HS-27A (cell line): ENCODE data around the gene COPZ2.
A peak's percentile ranks its signal among the peaks of the same experiment; 100 is the strongest.
"Not testable (repeated sequence)": the region's sequence is repeated elsewhere in the genome, so short reads cannot be mapped to it uniquely, and the experiment has no call there.

Experiments used
- DNase-seq: peaks from one replicate; pipeline ENCODE4 v3.0.0-alpha.2; 2012; ENCODE audit warnings: low read depth, missing footprints

The COPZ2 gene, protein sequence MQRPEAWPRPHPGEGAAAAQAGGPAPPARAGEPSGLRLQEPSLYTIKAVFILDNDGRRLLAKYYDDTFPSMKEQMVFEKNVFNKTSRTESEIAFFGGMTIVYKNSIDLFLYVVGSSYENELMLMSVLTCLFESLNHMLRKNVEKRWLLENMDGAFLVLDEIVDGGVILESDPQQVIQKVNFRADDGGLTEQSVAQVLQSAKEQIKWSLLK

DNA sequence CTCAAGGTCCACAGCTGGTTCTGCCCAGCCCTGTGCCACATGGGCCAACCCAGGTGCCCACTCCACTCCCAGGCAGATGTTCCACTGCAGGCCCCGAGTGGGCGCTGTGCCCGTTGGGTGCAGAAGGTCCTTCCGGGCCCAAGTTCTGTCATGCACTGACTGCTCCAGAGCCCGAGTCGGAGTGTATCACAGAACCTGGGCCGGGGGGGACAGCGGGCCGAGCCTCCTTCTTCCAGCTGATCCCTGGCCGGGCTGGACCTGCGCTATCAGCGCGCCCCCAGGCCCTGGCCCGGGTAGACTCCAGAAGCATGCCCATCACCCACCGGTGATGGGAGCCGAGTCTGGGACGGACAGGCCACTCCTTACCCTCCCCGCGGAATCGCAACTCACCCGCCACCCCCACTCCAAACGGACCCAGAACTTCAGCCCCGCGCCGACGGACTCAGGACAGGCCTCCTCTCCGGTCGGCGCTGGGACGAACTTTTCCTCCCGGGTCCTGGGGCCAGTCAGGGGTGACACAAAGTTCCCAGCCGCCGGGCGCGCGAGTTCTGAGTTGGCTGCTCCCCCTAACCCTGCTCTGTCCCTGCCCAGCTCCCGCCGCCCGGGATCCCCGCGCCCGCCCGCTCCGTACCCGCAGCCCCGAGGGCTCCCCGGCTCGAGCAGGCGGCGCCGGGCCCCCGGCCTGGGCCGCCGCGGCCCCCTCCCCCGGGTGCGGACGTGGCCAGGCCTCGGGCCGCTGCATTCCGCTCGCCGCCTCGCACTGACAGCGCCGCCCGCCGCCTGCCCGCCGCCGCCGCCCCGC lies at the start of gene COPZ2:
Gene COPZ2 (minus strand): TSS at position 762 of the 802 bp plus-strand sequence. CDS start 20 bp downstream, at position 742.
- DNase-seq: no peak

DNA sequence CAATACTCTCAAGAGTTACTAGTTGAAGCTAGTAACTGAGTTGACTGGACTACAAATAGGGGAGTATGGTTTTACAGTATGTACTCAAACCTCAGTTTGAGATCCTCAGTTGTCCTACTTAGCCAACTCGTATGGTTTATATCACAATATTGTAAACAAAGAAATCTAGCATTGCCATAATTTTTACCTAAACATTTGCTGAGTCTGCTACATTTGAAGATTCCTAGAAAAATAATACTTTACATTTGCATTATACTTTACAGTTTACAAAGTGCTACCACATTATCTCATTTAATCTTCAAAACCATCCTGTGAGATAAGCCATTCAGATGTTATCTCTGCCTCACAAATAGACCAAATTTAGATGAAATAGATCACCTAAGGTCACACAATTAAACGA lies 47.3 kb upstream of the COPZ2 start:
- no peak for DNase-seq

- no peak for DNase-seq
These were observed 44.3 kb upstream of the COPZ2 start for GRCh38 chr17:48081858-48082257.

- not testable (repeated sequence) for DNase-seq
These were observed 39.6 kb upstream of the COPZ2 start for GRCh38 chr17:48077152-48077551.

DNA sequence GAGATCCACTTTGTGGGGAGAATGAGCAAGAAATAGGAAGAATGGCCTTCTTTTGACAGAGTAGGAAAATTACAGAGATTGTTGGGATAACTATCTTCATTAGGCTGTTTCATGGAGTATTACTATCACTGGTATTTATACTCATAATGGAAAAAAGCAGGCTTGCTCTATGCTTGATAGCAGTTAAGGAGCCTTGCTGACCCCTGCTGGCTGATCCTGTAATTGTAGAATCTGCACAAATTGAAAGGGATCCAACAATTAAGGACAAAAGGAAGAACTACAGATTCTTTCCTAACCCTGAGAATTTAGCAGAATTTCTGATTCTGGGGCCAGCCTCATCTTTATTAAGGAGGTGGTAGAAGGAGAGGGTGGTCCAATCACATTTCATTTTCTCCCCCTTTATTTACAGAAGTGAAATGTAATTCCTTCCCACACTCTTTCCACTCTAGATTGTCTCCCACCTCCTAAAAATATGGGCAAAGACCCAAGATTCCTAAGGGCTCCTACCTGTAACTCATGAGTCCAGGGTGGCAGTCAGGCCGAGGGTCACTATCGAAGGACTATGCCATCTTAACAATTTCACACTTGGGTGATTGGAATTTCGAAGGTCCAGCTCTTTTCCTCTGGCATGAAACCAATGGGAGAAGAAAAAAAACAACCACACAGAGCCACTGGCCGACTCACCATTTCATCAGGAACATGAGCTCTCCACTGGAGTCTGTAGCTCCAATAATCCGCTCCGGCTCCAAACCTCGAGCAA lies 36.9 kb upstream of the COPZ2 start:
- DNase-seq: peak; percentile 63

DNA sequence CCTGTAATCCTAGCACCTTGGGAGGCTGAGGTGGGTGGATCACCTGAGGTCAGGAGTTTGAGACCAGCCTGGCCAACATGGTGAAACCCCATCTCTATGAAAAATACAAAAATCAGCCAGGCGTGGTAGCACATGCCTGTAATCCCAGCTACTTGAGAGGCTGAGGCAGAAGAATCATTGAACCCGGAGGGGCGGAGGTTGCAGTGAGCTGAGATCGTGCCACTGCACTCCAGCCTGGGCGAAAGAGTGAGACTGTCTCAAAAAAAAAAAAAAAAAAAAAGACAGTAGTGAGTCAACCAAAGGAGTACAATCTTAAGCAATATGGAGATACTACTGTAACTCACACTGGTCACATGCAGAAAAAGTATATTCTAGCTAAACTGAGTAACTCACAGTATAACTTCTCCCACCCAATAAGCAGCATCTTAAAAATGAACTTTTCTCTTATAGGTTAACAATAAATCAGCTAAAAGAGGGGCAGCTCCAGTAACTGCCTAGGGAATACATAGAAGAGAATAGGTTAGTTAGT lies 36.0 kb upstream of the COPZ2 start:
- DNase-seq: not testable (repeated sequence)

- DNase-seq: not testable (repeated sequence)
These were observed 35.2 kb upstream of the COPZ2 start for GRCh38 chr17:48072811-48073210.

DNA sequence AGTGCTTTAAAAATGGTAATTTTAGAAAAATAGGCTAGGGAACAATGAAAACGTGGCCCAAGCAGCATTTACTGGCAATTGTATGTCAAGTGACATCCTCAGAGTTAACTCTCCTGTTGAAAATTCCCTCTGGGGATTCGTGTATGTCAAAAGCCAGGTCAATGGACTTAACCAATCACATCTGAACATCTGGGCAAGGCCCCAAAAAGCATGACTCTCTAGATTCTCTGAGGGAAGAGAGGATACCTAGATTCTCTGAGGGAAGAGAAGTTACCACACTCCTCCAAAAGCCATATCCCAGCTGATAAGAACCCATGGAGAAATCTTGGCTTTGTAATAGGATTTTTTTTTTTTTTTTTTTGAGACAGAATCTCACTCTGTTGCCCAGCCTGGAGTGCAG lies 34.1 kb upstream of the COPZ2 start:
- DNase-seq: no peak

- no peak for DNase-seq
These were observed 32.6 kb upstream of the COPZ2 start for GRCh38 chr17:48070195-48070594.

GRCh38 chr17:48068491-48068961 lies 30.9 kb upstream of the COPZ2 start:
- no peak for DNase-seq

DNA sequence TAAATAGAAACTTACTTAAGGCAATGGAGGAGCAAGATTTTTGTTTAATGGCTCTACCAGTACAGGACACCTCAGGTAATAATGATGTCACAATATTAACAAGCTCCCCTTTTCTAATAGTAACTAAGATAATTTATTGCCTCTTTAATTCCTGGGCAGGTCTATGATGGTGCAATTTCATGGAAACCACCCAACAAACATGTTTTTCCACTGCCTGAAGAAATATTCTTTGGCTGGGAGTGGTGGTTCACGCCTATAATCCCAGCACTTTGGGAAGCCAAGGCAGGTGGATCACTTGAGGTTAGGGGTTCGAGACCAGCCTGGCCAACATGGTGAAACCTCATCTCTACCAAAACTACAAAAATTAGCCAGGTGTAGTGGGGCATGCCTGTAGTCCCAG lies 30.2 kb upstream of the COPZ2 start:
- not testable (repeated sequence) for DNase-seq

DNA sequence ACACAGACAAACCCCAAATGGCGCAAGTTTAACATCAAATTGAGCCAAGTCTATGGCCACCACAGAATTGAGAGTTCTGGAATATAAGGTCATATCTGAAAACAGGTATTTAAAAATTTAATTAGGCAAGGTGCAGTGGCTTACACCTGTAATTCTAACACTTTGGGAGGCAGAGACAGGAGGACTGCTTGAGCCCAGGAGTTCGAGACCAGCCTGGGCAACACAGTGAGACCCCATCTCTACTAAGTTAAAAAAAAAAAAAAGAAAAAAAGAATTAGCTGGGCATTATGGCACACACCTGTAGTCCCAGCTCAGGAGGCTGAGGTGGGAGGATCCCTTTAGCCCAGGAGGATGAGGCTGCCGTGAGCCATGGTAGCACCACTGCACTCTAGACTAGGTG lies 29.6 kb upstream of the COPZ2 start:
- no peak for DNase-seq

GRCh38 chr17:48066656-48067055 lies 29.1 kb upstream of the COPZ2 start:
- DNase-seq: no peak

GRCh38 chr17:48066192-48066591 lies 28.6 kb upstream of the COPZ2 start:
- no peak for DNase-seq

DNA sequence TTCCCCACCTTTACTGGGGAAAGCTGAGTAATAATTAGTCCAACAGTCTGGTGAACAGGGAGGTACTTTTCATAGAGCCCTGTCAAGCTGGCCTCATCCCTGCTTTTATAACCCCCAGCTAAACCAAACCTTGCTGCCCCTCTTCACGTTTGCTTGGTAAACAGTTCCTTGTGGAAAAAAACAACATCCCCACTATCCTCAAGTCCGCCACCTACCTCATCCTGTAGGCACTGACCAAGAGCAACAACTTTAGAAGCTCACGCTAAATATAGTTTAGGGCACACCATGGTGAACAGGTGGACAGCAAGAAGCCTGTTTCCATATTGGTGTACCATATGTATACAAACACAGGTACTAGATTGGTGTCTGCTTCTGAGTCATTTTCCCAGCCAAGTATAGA lies 27.0 kb upstream of the COPZ2 start:
- no peak for DNase-seq

- no peak for DNase-seq
These were observed 24.7 kb upstream of the COPZ2 start for GRCh38 chr17:48062273-48062672.

- no peak for DNase-seq
These were observed 22.7 kb upstream of the COPZ2 start for GRCh38 chr17:48060249-48060648.

DNA sequence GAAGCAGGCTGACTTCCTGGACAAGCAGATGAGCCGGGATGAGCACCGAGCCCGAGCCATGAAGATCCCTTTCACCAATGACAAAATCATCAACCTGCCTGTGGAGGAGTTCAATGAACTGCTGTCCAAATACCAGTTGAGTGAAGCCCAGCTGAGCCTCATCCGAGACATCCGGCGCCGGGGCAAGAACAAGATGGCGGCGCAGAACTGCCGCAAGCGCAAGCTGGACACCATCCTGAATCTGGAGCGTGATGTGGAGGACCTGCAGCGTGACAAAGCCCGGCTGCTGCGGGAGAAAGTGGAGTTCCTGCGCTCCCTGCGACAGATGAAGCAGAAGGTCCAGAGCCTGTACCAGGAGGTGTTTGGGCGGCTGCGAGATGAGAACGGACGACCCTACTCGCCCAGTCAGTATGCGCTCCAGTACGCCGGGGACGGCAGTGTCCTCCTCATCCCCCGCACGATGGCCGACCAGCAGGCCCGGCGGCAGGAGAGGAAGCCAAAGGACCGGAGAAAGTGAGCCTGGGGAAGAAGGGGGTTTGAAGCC lies 21.6 kb upstream of the COPZ2 start:
- DNase-seq: no peak

DNA sequence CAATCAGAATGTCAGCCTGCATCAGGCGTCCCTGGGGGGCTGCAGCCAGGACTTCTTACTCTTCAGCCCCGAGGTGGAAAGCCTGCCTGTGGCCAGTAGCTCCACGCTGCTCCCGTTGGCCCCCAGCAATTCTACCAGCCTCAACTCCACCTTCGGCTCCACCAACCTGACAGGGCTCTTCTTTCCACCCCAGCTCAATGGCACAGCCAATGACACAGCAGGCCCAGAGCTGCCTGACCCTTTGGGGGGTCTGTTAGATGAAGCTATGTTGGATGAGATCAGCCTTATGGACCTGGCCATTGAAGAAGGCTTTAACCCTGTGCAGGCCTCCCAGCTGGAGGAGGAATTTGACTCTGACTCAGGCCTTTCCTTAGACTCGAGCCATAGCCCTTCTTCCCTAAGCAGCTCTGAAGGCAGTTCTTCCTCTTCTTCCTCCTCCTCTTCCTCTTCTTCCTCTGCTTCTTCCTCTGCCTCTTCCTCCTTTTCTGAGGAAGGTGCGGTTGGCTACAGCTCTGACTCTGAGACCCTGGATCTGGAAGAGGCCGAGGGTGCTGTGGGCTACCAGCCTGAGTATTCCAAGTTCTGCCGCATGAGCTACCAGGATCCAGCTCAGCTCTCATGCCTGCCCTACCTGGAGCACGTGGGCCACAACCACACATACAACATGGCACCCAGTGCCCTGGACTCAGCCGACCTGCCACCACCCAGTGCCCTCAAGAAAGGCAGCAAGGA lies 21.0 kb upstream of the COPZ2 start:
- DNase-seq: no peak

DNA sequence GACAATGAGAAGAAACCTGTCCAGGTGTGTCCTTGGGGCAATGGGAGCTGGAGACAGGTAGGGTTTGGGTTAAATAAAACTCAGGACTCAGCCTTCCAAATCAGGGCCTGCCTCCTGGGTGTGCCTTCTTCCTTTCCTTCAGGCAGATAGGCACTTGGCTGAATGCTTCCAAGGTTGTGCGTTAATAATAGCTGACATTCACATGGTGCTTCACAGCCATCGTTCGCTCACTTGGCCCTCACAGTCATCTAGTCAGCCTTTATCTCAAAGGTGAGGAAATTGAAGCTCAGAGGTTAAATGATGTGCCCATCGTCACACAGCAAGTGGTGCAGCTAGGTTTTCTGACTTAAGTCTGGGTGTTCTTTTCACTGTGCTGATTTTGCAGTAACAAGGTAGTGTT lies 20.0 kb upstream of the COPZ2 start:
- DNase-seq: no peak

GRCh38 chr17:48056879-48057278 lies 19.3 kb upstream of the COPZ2 start:
- no peak for DNase-seq
